ENCODE measurements around the gene MEX3A.

- TF ChIP-seq POLR2A (IDR thresholded peaks at IDR 0.05; ENCODE audit: low read depth, low read length), result no peak
- TF ChIP-seq TAF1 (IDR thresholded peaks at IDR 0.05; ENCODE audit: borderline replicate concordance, low read depth, low read length), result no peak
- TF ChIP-seq POLR2AphosphoS5 (IDR thresholded peaks at IDR 0.05; ENCODE audit: low read depth, low read length), result no peak
Measured at GRCh38 chr1:156090840-156091188, 8.5 kb upstream of the MEX3A start.

Data from GM12892 (cell line).